ENCODE data around the gene XXYLT1.
"Not testable (repeated sequence)": the region's sequence is repeated elsewhere in the genome, so short reads cannot be mapped to it uniquely, and the experiment has no call there.

Gene XXYLT1

DNA sequence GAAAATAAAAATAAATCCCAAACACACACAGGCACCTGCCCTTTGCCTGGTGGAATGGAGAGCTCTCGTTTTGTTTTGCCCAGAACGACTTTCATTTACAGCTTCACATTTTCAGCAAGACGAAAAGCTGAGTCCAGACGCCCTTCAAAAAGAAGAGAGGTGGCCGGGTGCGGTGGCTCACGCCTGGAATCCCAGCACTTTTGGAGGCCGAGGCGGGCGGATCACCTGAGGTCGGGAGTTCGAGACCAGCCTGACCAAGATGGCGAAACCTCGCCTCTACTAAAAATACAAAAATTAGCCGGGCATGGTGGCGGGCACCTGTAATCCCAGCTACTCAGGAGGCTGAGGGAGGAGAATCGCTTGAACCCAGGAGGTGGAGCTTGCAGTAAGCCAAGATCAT lies 163.9 kb downstream of the XXYLT1 start:
- DNase-seq, result not testable (repeated sequence)

- peak; percentile 15 for DNase-seq
These were observed 164.5 kb downstream of the XXYLT1 start for GRCh38 chr3:195106418-195106906.

GRCh38 chr3:195105841-195106417 lies 165.0 kb downstream of the XXYLT1 start:
- no peak for DNase-seq

DNA sequence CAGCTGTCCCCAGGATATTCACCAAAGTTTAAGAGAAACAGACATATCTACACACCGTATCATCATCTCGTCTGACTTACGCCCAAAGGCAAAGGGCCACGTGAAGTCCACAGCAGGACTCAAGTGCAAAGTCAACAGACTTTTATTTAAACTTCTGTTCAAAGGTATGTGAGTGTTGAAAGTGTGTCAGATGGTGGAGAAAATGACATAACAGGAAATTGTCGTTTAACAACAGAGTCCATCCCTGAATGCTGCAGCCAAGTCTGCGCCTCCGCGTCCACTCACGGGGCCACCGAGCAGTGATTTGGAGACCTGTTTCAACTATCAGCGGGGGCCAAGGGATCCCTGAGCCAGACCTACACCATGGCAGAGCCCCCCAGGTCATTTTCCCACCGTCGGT lies 165.6 kb downstream of the XXYLT1 start:
- DNase-seq, result no peak

DNA sequence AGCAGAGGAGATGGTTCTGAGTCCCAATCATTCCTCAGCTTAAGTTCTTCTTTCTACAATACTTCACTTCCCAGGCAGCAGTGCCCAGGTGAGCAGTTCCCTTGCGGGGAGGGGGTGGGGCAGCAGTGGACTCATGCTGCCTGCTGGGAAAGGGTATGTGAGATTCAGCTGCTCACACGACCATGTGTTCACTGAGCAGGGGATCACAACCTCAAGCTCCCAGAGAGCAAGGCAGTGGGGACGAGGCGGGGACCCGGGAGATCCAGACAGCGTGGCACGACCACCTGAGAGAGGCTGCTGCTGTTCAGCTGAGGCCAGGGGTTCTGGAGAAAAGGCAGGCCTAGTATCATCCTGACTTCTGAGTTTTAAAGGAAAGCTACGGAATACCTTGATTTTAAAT lies 166.6 kb downstream of the XXYLT1 start:
- DNase-seq, result no peak

DNA sequence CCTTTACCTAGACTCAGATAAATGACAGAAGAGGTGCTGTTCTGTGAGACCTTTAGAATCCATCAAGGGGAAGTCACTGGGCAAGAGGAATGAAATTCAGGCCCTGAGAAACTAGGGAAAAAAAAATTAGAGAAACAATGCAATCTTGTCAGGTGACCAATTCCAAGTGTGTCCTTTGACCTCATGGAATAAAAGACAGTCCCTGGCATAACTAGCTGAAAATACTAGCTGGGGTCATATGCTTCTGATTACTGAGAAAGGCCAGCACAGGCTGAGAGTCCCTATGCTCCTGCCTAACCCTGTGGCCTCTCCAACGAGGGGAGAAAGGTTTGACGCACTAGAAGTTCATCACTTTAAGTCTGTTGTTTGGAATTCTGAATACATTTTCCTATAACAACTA lies 167.3 kb downstream of the XXYLT1 start:
- no peak for DNase-seq

DNA sequence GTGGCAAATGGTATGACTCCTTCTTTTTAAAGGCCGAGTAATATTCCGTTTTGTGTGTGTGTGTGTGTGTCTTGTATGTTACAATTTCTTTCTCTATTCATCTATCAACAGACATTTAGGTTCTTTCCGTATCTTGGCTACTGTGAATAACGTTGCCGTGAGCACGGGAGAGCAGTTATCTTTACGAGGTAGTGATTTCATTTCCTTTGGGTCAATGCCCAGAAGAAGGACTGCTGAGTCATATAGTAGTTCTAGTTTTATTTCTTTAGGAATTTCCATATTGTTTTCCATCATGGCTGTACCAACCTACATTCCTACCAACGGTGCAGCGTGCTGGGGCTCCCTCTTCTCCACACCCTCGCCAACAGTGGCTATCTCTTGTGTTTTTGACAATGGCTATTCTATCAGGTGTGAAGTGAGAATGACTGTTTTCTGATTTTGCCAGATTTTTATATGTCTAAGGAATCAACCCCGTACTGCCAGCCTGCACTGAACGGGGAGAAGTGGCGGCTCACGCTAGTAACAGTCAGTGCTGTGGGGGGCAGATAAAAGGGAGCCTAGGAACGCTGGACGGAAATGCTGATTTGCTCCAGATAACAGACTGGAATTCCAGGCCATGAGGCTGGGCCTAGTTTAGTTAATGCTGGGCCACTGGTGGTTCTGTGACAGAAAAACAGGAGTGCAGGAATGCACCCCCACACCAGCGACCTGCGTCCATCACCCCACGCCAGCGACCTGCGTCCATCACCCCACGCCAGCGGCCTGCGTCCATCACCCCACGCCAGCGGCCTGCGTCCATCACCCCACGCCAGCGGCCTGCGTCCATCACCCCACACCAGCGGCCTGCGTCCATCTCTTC lies 168.1 kb downstream of the XXYLT1 start:
- no peak for DNase-seq

DNA sequence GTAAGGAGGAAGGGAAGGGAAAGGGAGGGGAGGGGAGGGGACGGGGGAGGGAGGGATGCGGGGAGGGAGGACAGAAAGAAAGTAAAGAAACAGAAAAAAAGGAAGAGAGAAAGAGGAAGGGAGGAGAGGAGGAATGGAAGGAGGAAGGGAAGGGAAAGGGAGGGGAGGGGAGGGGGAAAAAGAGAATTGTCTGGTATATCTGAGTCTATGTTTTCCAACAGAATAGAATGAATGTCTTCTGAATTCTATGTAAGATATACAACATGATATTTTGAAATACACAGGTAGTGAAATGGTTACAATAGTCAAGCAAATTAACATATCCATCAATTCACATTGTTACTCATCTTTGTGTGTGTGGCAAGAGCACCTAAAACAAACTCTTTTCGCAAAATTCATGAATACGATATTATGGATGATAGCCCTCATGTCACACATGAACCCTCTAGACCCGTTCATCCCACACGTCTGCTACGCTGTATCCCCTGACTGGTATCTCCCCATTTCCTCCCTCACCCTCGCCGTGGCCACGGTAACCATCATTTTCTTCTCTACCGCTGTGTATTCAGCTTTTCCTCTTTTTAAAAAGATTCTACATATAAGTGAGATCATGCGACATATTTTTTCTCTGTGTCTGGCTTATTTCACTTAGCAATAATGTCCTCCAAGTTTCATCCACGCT lies 168.9 kb downstream of the XXYLT1 start:
- no peak for DNase-seq

DNA sequence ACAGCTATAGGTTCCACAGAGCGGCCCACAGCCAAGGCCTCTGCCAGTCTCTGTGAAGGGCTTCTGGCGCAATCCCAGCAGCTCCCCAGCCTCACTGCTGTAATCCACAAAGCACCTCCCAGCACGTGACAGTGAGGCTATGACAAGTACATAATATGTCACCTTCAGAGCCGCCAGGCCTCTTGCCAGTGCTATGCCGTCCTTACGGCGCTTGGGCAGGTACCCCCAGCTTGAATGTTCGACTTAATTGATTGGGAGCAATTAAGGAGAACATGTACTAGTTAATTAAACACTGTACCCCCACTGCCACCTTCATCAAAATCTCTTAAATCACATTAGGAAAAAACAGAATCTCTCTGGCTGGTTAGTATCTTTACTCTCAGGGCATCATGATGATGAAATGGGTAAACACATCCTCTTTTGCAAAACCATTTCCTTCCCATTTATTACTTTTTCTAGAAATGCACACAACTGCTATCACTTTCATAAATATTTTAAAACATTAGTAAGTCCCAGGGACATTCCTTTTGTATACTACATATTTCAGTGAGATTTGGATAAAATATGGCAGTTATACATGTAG lies 169.9 kb downstream of the XXYLT1 start:
- no peak for DNase-seq

- no peak for DNase-seq
These were observed 170.8 kb downstream of the XXYLT1 start for GRCh38 chr3:195099951-195100785.

DNA sequence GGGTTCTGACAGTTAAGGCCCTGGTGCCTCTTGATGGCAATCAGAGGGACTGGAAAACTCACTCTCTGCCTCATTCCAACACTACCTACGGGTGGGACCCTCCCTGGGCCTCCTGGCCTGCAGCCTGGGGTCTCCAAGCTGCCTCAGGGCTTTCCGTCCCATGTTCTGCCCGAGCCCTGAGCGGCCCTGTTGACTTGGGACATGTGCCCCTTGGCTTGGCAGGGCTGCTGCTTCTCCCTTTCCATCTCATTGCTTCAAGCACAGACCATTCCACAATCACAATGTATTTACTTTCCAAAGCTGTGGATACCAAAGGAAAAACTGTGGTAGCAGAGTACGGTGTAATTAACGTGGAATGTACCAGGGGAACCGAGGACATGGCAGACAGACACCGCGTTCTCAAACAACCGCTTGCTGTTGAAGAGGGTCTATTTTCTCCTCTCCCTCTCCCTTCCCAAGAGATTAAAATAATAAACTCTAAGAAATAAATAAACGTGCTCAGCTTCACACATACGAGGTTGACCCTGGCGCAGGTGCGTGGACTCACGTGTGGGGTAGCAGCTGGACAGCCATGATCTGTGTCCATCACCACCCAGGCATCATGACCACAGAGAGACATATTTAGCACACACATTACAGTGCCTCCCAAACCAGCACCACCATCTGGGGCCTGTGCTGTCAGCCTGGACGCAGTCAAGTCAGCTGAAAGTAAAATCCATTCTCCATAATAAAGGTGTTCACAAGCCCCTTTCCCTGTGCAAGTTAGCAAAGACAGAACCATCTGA lies 172.0 kb downstream of the XXYLT1 start:
- no peak for DNase-seq

DNA sequence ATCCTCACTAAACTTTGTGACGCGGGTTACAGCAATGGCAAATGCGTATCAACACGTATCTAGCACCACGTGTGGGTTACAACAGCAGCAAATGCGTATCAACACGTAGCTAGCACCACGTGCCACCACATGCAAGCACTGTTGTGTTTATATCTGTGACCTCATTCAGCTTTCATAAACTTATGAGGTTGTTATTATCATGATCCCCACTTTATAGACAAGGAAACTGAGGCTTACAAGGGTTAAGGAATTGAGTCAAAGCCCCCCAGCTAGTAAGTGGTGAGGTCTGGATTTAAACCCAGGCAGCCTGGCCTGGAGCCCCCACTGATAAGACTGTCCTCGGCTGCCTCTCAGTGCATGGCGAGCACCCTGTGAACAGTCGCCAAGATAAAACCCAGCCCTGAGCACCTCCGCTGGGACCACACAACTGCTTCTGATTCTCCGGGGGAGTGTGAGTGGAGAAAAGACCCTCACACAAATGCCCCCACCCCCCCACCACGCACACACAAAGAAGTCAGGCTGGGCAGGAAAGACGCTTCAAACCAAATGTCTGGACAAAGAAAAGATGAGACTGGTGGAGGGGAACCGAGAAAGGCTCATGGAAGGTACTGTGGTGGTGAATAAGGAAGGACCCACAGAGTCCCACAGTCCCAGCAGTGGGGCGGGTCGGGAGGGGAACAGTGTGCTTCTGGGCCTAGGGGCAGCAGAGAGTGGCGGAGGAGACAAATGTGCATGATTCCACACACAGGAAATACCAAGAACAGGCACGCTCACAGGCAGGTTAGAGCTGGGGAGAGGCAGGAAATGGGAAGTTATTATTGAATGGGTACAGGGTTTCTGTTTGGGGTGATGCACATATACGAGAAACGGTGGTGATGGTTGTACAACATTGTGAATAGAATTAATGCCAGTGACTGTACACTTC lies 173.4 kb downstream of the XXYLT1 start:
- DNase-seq, result no peak

GRCh38 chr3:195096484-195097330 lies 174.3 kb downstream of the XXYLT1 start:
- DNase-seq, result no peak

DNA sequence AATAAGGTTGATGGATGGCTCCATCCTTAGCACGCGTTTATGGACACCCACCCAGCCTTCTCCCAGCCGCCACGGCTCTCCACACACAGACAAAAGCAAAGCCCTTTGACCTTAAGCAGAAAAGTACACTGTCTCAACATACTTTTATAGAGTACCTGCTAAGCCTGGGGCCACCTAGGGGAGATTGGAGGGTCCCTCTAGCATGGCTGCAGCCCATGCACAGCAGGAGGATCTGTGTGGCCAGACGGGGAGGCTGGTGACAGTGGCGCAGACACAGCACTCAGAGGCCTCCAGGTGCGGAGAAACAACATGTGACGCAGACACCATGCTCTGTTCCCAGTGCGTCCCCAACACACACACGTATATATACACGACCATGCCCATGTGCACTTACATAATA lies 174.9 kb downstream of the XXYLT1 start:
- no peak for DNase-seq

GRCh38 chr3:195095704-195096036 lies 175.3 kb downstream of the XXYLT1 start:
- no peak for DNase-seq

- DNase-seq, result no peak
These were observed 175.8 kb downstream of the XXYLT1 start for GRCh38 chr3:195095035-195095703.

DNA sequence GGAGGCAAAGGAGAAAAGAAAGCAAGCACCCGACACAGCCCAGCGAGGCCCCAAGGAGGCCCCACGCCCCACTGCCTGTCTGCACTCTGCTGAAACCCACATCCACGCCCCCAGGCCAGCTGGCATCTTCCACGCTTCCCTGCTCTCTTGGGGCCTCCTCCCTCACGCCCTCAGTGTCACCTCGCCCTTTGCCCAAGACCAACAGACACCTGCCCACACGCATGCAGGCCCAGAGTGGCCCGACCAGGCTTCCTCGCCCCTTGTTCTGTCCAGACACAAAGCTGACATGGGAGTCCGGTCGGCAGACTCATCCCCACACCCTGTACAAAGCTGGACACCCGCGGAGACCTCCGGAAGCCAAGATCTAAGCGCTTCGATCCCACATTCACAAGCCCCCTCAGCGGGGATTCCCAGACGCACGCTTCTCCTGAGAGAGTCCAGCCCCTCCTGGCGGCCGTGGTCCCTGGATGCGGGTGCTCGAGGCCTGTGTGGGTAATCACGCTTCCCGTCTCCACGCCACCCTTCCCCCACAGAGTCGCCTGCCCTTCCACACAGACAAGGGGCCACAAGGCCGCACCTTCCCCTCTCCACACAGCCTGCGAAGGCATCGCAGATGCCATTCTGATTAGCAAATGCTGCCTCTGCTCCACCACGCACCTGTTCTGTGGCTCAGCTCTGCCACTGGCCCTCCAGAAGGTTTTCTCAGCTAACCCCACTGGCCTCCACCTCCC lies 176.6 kb downstream of the XXYLT1 start:
- no peak for DNase-seq

DNA sequence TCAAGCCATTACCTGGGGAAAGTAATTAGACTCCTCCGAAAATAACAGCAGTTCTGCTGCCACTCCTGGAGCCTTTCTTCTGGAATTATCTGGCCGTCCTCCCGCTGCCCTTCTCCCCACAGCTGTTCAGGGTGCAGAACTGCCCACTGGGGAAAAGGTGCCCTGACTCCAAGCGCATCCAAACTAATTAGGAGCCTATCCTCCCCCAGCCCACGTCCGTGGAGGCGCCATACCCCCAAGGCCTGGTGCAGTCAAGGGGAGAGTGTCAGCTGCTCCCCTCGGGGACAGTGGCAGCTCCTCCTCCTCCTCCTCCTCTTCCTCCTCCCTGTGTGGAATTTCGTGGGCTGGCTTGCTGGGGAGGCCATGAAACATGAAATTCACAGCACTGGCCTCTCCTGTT lies 177.2 kb downstream of the XXYLT1 start:
- no peak for DNase-seq

Measured in NCI-H510A (cell line).